HG02571 (cell line): ENCODE measurements around the gene PRKCD.

ENCODE experiments used
- ATAC-seq: cut with Tn5 transposase; IDR thresholded peaks from one replicate; pipeline ENCODE4 v1.9.1; 2021; ENCODE audit warnings: mild to moderate bottlenecking, moderate library complexity; ENCODE audit not compliant: unreplicated experiment

PRKCD gene

GRCh38 chr3:53230789-53231188 is 69.8 kb downstream of the PRKCD start:
- no peak for ATAC-seq

- ATAC-seq: no peak
Measured at GRCh38 chr3:53231532-53232511, 70.8 kb downstream of the PRKCD start.

- no peak for ATAC-seq
Measured at GRCh38 chr3:53232641-53233377, 71.8 kb downstream of the PRKCD start.

- no peak for ATAC-seq
Measured at GRCh38 chr3:53234130-53234840, 73.3 kb downstream of the PRKCD start.

- ATAC-seq: no peak
Measured at GRCh38 chr3:53234841-53235232, 73.8 kb downstream of the PRKCD start.

GRCh38 chr3:53235545-53235944 is 74.5 kb downstream of the PRKCD start:
- no peak for ATAC-seq

- ATAC-seq: no peak
Measured at GRCh38 chr3:53236112-53236841, 75.3 kb downstream of the PRKCD start.

GRCh38 chr3:53238051-53238850 is 77.2 kb downstream of the PRKCD start:
- ATAC-seq: no peak

- no peak for ATAC-seq
Measured at GRCh38 chr3:53238886-53239285, 77.9 kb downstream of the PRKCD start.

GRCh38 chr3:53239800-53240199 is 78.8 kb downstream of the PRKCD start:
- no peak for ATAC-seq

GRCh38 chr3:53240989-53241972 is 80.3 kb downstream of the PRKCD start:
- ATAC-seq: no peak

- ATAC-seq: no peak
Measured at GRCh38 chr3:53242155-53242554, 81.1 kb downstream of the PRKCD start.
